ENCODE measurements around the gene PIGK.

DNA sequence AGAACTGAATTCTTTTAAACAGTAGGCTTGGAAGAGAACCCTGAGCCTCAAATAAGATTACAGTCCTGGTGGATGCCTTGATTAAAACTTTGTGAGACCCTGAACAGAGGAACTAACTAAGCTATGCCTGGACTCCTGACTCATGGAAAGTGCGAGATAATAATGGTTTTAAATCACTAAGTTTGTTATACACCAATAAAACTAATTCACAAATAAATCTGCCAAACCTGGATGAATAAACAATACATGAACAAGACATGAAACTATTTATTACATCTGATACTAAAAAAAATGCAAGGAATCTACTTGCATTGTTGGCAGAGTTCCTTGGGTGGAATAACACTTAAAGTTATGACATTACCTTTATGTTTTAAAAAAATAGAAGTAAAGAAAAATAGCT lies 118.4 kb downstream of the PIGK start:
- TF ChIP-seq CTCF (conservative IDR thresholded peaks at IDR 0.05) (no peak), EZH2 (IDR thresholded peaks at IDR 0.05; ENCODE audit: low read depth) (no peak)
